ENCODE data around the gene TRIM41.
"Not testable (repeated sequence)": the region's sequence is repeated elsewhere in the genome, so short reads cannot be mapped to it uniquely, and the experiment has no call there.

Gene TRIM41

GRCh38 chr5:181223058-181223728 lies at the start of gene TRIM41:
TSS of gene TRIM41 (plus strand) at chr5:181223281. CDS start at chr5:181224000, 719 bp downstream.
- TF ChIP-seq CTCF (IDR thresholded peaks at IDR 0.05; ENCODE audit: low read length, missing control alignments): peak; percentile 16
- DNase-seq (ENCODE audit: low read depth): peak; percentile 99
- H3K4me3 ChIP-seq (replicated peaks; ENCODE audit: low read depth, low read length): peak within 1 kb of the TSS; percentile 89

GRCh38 chr5:181173420-181174342 lies 49.4 kb upstream of the TRIM41 start:
- peak overlapping the region; percentile 10 for H3K4me3 ChIP-seq (replicated peaks; ENCODE audit: low read depth, low read length)

GRCh38 chr5:181176254-181176952 lies 46.7 kb upstream of the TRIM41 start:
- no peak for TF ChIP-seq CTCF (IDR thresholded peaks at IDR 0.05; ENCODE audit: low read length, missing control alignments)
- no peak overlapping the region for H3K4me3 ChIP-seq (replicated peaks; ENCODE audit: low read depth, low read length)
- DNase-seq (ENCODE audit: low read depth): no peak

More at GRCh38 chr5:181173420-181174342, 49.4 kb upstream of the TRIM41 start:
- DNase-seq (ENCODE audit: low read depth): peak; percentile 43
- TF ChIP-seq CTCF (IDR thresholded peaks at IDR 0.05; ENCODE audit: low read length, missing control alignments): no peak

- not testable (repeated sequence) for H3K4me3 ChIP-seq (replicated peaks; ENCODE audit: low read depth, low read length); DNase-seq (ENCODE audit: low read depth)
These were observed 45.5 kb upstream of the TRIM41 start for GRCh38 chr5:181177559-181177958.

GRCh38 chr5:181181650-181182565 lies 41.2 kb upstream of the TRIM41 start:
- no peak overlapping the region for H3K4me3 ChIP-seq (replicated peaks; ENCODE audit: low read depth, low read length)
- TF ChIP-seq CTCF (IDR thresholded peaks at IDR 0.05; ENCODE audit: low read length, missing control alignments): peak; percentile 78
- DNase-seq (ENCODE audit: low read depth): peak; percentile 81

GRCh38 chr5:181182651-181183050 lies 40.4 kb upstream of the TRIM41 start:
- TF ChIP-seq CTCF (IDR thresholded peaks at IDR 0.05; ENCODE audit: low read length, missing control alignments): no peak
- DNase-seq (ENCODE audit: low read depth): no peak

More at GRCh38 chr5:181182651-181183050, 40.4 kb upstream of the TRIM41 start:
- H3K4me3 ChIP-seq (replicated peaks; ENCODE audit: low read depth, low read length): no peak overlapping the region

Data from fibroblast of pulmonary artery (primary cell).